Measurements from ENCODE around the gene ETV4.

The ETV4 gene

DNA sequence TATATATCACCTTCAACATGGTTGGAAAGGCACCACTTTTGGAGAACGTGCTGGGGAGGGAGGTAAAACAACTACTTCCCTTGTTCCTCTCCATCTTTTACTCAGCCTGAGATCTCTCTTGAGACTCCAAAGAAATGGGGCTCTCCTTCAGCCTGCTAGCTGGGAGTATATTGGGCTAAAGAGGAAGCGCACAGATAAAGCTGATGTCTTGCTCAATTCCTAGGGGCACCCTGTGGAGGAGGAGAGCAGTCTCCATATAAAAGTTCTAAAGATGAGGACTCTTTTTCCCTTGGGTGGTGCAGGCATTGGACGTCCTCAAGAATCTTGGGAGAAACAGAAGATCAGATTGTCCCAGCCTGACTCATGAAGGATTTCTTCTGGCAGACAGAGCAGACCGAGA, 4.6 kb upstream of the ETV4 start:
- no peak overlapping the region for H3K9ac ChIP-seq (ENCODE audit: low read length)
- H3K9me3 ChIP-seq (ENCODE audit: control insufficient read depth, low read depth, low read length) = no peaks in the 10 kb centered on the region
- H3K27ac ChIP-seq (ENCODE audit: low read length) = no peak overlapping the region
- no peak overlapping the region for H3K4me3 ChIP-seq (ENCODE audit: low read length)
- H3K4me1 ChIP-seq (ENCODE audit: control insufficient read depth, low read depth, low read length) = peaks cover 31% of the 10 kb centered on the region
- H3K36me3 ChIP-seq (ENCODE audit: control insufficient read depth, low read depth, low read length) = no peaks in the 10 kb centered on the region
- peaks cover 15% of the 10 kb centered on the region for H3K27me3 ChIP-seq (ENCODE audit: control insufficient read depth, insufficient read depth, low read length)

DNA sequence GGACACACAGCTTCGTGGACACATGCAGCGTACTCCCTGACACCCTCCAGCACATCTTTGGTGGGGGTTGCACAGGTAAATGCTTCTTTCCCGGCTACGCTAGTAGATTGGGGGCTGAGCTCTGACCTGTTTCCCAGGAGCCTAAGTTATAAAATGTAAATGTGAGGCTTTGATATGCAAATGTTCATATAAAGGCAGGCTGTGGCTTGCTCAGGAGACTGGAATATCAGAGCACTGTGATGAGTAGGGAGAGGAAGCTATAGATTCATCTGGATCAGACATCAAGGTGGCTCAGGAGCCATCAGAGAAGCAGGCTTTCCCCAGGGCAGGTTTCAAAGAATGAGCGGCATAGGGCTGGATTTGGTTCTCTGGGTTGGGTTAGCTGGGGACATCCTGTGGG, 3.4 kb upstream of the ETV4 start:
- Histone ChIP-seq H3K27ac (ENCODE audit: low read length) (no peak overlapping the region), H3K4me3 (ENCODE audit: low read length) (no peak overlapping the region), H3K4me1 (ENCODE audit: control insufficient read depth, low read depth, low read length) (peaks cover 29% of the 10 kb centered on the region), H3K36me3 (ENCODE audit: control insufficient read depth, low read depth, low read length) (no peaks in the 10 kb centered on the region), H3K9me3 (ENCODE audit: control insufficient read depth, low read depth, low read length) (no peaks in the 10 kb centered on the region), H3K9ac (ENCODE audit: low read length) (no peak overlapping the region), H3K27me3 (ENCODE audit: control insufficient read depth, insufficient read depth, low read length) (peaks cover 15% of the 10 kb centered on the region)

DNA sequence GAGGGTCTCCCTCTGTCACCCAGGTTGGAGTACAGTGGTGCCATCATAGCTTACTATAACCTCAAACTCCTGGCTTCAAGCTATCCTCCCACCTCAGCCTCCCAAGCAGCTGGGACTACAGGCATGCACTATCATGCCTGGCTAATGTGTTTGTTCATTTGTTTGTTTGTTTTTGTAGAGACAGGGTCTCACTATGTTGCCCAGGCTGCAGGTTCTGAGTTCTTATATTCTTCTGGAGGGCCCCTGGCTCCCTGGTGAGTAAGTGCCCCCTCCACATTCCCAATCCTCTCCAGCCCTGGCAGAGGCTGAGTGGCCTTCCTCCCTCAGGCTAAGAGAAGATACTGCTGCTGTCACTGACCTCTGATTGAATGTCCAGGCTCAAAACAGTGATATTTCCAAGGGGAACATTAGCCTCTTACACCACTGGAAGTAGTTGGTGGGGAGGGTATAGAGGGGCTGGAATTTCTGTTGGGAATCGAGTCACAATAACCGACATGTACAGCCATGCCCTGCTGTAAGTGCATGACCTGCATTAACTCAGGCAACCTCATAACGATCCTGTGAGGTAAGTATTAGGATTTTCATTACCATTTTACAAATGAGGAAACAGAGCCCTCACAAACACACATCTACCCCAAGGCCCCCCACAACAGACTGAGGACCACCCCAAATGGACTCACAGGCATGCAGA, 2.7 kb upstream of the ETV4 start:
- Histone ChIP-seq H3K4me3 (ENCODE audit: low read length) (no peak overlapping the region), H3K36me3 (ENCODE audit: control insufficient read depth, low read depth, low read length) (no peaks in the 10 kb centered on the region), H3K9me3 (ENCODE audit: control insufficient read depth, low read depth, low read length) (no peaks in the 10 kb centered on the region), H3K9ac (ENCODE audit: low read length) (no peak overlapping the region), H3K27ac (ENCODE audit: low read length) (no peak overlapping the region), H3K4me1 (ENCODE audit: control insufficient read depth, low read depth, low read length) (peaks cover 29% of the 10 kb centered on the region), H3K27me3 (ENCODE audit: control insufficient read depth, insufficient read depth, low read length) (peaks cover 15% of the 10 kb centered on the region)

DNA sequence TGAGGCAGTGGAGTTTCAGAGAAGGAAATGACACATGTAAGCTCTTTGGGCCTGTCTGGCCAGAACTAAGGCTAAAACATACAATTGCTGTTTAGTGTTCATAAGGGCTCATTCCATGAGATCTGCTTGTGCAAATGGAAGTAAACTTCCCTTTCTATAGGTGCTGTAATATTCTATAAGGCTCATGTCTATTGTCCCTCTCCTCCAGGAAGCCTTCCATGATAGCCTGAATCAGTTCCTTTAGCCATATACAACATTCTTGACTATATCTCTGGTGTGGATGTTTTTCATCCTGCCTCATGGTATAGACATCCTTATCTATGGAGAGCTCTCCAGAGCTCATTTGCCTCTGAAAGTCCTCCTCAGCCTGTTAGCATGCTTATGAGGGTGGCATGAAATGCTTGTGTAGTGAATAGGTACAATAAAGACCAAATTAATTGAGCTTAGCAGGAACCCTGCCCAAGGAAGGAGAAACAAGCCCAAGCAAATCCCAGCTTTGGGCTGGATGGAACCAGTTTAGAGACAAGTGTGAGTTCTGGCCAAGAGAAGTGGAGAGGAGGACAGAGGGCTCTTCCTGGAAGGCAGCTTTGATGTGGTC, 1.6 kb upstream of the ETV4 start:
- peaks cover 35% of the 10 kb centered on the region for H3K4me1 ChIP-seq (ENCODE audit: control insufficient read depth, low read depth, low read length)
- no peaks in the 10 kb centered on the region for H3K36me3 ChIP-seq (ENCODE audit: control insufficient read depth, low read depth, low read length)
- no peak overlapping the region for H3K9ac ChIP-seq (ENCODE audit: low read length)
- H3K27ac ChIP-seq (ENCODE audit: low read length) = no peak overlapping the region
- H3K27me3 ChIP-seq (ENCODE audit: control insufficient read depth, insufficient read depth, low read length) = peaks cover 15% of the 10 kb centered on the region
- no peaks in the 10 kb centered on the region for H3K9me3 ChIP-seq (ENCODE audit: control insufficient read depth, low read depth, low read length)
- no peak overlapping the region for H3K4me3 ChIP-seq (ENCODE audit: low read length)

DNA sequence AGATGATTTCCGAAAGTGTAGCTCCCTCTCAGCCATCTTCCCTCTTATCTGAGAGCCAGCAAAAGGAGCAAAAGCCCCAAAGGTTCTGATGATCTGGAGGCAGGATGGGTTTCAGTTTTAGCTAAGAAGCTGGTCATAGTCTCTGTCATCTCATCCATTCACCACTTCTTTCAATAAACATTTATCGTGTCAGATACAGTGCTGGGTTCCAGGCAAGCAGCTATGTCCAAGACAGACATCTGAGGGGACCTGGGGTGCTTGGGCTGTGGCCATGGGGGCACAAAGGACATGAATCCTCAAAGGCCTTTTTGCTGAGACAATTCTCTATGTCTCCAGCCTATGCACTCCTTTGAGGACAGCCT, 1.0 kb upstream of the ETV4 start:
- Histone ChIP-seq H3K36me3 (ENCODE audit: control insufficient read depth, low read depth, low read length) (no peaks in the 10 kb centered on the region), H3K27ac (ENCODE audit: low read length) (no peak overlapping the region), H3K9ac (ENCODE audit: low read length) (no peak overlapping the region), H3K4me3 (ENCODE audit: low read length) (peak overlapping the region; percentile 89), H3K9me3 (ENCODE audit: control insufficient read depth, low read depth, low read length) (no peaks in the 10 kb centered on the region), H3K27me3 (ENCODE audit: control insufficient read depth, insufficient read depth, low read length) (peaks cover 15% of the 10 kb centered on the region), H3K4me1 (ENCODE audit: control insufficient read depth, low read depth, low read length) (peaks cover 41% of the 10 kb centered on the region)

DNA sequence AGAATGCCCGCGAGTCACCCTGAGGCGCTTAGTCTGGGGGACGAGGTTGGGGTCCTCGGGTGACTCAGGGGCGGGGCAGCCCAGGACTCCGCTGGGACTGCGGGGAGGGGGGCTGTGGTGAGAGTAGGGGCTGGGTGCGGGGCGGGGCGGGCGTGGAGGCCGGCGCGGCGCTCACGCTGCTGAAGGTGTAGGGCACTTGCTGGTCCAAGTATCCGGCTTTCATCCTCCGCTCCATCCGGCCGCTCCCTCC, 832 bp downstream of the ETV4 start:
- H3K9ac ChIP-seq (ENCODE audit: low read length) = peak overlapping the region; percentile 65
- no peak overlapping the region for H3K27ac ChIP-seq (ENCODE audit: low read length)
- no peaks in the 10 kb centered on the region for H3K9me3 ChIP-seq (ENCODE audit: control insufficient read depth, low read depth, low read length)
- H3K27me3 ChIP-seq (ENCODE audit: control insufficient read depth, insufficient read depth, low read length) = peaks cover 15% of the 10 kb centered on the region
- peaks cover 58% of the 10 kb centered on the region for H3K4me1 ChIP-seq (ENCODE audit: control insufficient read depth, low read depth, low read length)
- peaks cover 2% of the 10 kb centered on the region for H3K36me3 ChIP-seq (ENCODE audit: control insufficient read depth, low read depth, low read length)
- H3K4me3 ChIP-seq (ENCODE audit: low read length) = peak overlapping the region; percentile 89

DNA sequence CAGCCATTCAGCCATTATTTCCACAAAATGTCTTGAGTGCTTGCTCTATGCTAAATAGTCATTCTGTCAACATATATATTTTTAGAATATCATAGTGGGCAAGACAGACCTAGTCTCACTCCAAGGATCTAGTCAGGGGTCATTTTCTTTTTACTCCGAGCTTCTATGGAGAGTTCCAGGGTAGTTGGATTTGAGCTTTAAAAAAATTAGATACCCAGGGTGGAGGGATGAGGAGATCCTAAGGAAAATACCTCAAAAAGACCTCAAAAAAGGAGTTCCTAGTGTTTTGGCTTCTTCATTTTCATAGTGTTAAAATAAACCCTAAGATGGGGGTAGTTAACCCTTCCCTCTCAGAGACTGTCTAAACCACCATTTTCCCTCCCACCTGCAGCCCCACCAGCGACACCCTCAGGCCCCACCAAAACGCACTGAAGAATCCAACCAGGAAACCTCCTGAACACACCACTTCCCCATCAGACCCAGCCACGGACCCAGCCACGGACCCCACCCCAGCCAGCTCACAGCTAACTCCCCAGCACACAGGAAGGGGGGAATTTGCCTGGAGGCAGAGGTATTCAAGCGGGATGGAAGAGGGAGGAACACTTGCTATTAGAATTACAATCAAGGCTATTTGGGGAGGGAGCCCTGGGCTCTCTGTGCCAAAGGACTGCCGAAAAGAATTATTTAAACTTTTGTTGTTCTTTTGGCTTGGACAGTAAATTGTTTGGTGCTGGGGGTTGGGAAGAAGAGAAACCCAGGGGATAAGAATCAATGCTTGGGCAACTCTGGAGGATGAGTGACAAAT, 2.2 kb downstream of the ETV4 start:
- H3K9me3 ChIP-seq (ENCODE audit: control insufficient read depth, low read depth, low read length) = no peaks in the 10 kb centered on the region
- H3K27me3 ChIP-seq (ENCODE audit: control insufficient read depth, insufficient read depth, low read length) = peaks cover 15% of the 10 kb centered on the region
- peak overlapping the region; percentile 89 for H3K4me3 ChIP-seq (ENCODE audit: low read length)
- H3K36me3 ChIP-seq (ENCODE audit: control insufficient read depth, low read depth, low read length) = peaks cover 2% of the 10 kb centered on the region
- peak overlapping the region; percentile 65 for H3K9ac ChIP-seq (ENCODE audit: low read length)
- peaks cover 58% of the 10 kb centered on the region for H3K4me1 ChIP-seq (ENCODE audit: control insufficient read depth, low read depth, low read length)
- peak overlapping the region; percentile 34 for H3K27ac ChIP-seq (ENCODE audit: low read length)

DNA sequence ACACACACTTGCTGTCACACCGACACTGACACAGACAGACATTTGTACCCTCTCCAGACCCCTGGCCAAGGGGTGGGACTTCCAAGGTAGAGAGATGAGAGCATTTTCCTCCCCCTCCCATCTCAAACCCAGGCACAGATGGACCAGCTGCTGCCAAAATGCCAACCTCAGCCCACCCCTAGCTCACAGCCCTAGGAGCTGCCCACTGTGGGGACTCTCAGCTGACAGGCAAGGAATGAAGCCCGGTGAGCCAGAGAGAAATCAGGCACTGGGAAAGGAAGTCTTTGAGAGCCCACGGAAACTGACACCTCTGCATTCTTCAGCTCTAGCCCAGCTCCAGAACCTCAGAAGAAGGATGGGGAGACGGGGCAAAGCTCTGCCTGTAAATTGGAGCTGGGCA, 2.8 kb downstream of the ETV4 start:
- peaks cover 15% of the 10 kb centered on the region for H3K27me3 ChIP-seq (ENCODE audit: control insufficient read depth, insufficient read depth, low read length)
- no peaks in the 10 kb centered on the region for H3K9me3 ChIP-seq (ENCODE audit: control insufficient read depth, low read depth, low read length)
- peaks cover 58% of the 10 kb centered on the region for H3K4me1 ChIP-seq (ENCODE audit: control insufficient read depth, low read depth, low read length)
- no peak overlapping the region for H3K27ac ChIP-seq (ENCODE audit: low read length)
- H3K36me3 ChIP-seq (ENCODE audit: control insufficient read depth, low read depth, low read length) = peaks cover 2% of the 10 kb centered on the region
- H3K9ac ChIP-seq (ENCODE audit: low read length) = no peak overlapping the region
- H3K4me3 ChIP-seq (ENCODE audit: low read length) = peak overlapping the region; percentile 89

DNA sequence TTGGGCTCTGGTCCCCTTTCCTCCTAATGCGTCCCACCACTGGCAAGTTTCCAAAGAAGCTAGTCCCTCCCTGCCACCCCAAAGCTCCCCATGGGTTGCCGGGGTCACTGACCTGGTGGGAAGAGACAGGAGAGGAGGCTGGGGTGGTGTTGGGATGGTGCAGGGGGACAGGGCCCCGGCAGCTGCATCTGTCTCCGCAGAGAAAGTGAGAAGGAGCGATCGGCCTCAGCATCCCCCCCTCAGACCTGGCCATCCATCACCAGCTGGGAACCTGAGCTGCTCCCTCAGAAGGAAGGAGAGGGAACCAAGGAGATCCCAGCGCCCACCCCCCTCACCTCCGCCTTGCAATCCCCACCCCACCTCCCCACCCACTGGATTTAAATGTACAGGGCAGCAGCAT, 3.3 kb downstream of the ETV4 start:
- no peak overlapping the region for H3K9ac ChIP-seq (ENCODE audit: low read length)
- no peak overlapping the region for H3K27ac ChIP-seq (ENCODE audit: low read length)
- peaks cover 2% of the 10 kb centered on the region for H3K36me3 ChIP-seq (ENCODE audit: control insufficient read depth, low read depth, low read length)
- H3K9me3 ChIP-seq (ENCODE audit: control insufficient read depth, low read depth, low read length) = no peaks in the 10 kb centered on the region
- H3K4me3 ChIP-seq (ENCODE audit: low read length) = peak overlapping the region; percentile 89
- H3K4me1 ChIP-seq (ENCODE audit: control insufficient read depth, low read depth, low read length) = peaks cover 57% of the 10 kb centered on the region
- peaks cover 13% of the 10 kb centered on the region for H3K27me3 ChIP-seq (ENCODE audit: control insufficient read depth, insufficient read depth, low read length)

DNA sequence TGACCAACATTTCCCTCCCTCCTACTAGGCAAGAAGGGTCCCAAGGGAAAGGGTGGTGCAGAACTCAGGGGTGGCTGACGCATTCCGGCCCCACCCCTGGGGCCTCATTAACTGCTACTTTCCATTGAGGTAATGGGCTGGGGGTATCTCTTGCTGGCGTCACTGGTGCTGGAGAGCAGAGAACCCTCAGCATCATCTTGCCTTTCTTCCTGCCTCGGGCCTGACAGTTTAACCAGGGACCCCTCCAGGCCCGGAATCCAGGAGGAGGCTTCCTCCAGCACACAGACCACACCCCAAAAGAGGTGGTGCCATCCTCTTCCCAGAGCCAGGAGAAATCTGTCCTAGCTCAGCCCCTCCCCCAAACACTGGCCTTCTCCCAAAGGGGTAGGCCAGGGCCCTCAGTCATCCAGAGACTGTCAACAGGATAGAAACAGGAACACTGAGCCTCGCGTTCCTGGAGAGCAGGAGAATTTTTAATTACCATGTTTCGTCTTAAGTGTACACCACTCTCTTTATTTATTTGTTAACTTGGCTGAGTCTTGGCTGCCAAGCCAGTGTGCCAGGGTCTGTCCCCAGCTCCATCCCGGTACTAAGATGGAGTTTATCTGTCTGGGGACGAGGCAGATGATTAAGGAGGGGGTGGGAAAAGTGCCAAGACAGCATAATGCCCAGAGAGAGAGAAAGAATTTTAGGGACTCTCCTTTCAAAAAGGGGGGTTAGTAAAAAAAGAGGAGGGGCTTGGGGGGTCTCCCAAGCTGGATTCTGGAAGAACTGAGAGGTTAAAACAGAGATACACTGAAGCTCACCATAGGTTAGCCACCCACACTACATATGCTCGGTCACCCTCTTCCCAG, 5.1 kb downstream of the ETV4 start:
- Histone ChIP-seq H3K27ac (ENCODE audit: low read length) (no peak overlapping the region), H3K4me3 (ENCODE audit: low read length) (peak overlapping the region; percentile 89), H3K36me3 (ENCODE audit: control insufficient read depth, low read depth, low read length) (peaks cover 6% of the 10 kb centered on the region), H3K9me3 (ENCODE audit: control insufficient read depth, low read depth, low read length) (no peaks in the 10 kb centered on the region), H3K4me1 (ENCODE audit: control insufficient read depth, low read depth, low read length) (peaks cover 53% of the 10 kb centered on the region), H3K27me3 (ENCODE audit: control insufficient read depth, insufficient read depth, low read length) (no peaks in the 10 kb centered on the region), H3K9ac (ENCODE audit: low read length) (no peak overlapping the region)

DNA sequence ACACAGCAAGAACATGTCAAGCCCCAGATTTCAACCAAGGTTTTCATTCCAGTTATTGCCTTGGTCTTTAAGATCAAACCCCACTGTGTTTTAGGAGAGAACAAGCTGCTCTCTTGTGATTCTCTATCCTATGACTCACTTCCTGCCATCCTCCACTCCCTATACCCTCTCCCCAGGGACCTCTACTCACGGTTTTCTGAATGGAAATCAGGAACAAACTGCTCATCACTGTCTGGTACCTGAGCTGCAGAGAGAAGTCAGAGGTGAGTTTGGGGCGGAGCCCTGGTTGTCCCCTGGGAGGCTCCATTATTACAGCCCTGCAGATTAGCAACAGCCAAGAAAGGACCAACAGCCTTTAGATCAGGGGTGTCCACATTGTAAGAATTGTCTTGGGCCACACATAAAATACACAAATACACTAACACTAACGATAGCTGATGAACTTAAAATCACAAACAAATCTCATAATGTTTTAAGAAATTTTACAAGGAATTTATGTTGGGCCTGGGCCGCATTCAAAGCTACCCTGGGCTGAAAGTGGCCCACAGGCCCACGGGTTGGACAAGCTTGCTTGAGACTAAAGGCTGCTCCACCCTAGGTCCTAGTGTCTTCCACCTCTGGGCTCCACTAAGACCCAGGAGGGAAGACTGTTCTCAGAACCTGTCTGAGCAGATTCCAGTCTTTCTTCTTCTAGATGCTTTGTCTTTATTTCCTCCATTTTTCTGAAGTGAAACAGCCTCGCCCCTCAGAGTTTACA, 9.7 kb downstream of the ETV4 start:
- Histone ChIP-seq H3K9ac (ENCODE audit: low read length) (no peak overlapping the region), H3K27ac (ENCODE audit: low read length) (no peak overlapping the region), H3K9me3 (ENCODE audit: control insufficient read depth, low read depth, low read length) (no peaks in the 10 kb centered on the region), H3K4me3 (ENCODE audit: low read length) (no peak overlapping the region), H3K4me1 (ENCODE audit: control insufficient read depth, low read depth, low read length) (peaks cover 24% of the 10 kb centered on the region), H3K27me3 (ENCODE audit: control insufficient read depth, insufficient read depth, low read length) (no peaks in the 10 kb centered on the region), H3K36me3 (ENCODE audit: control insufficient read depth, low read depth, low read length) (peaks cover 14% of the 10 kb centered on the region)

Data from iPS-18a (cell line).